ENCODE data around the gene MCTS1.

Gene MCTS1

DNA sequence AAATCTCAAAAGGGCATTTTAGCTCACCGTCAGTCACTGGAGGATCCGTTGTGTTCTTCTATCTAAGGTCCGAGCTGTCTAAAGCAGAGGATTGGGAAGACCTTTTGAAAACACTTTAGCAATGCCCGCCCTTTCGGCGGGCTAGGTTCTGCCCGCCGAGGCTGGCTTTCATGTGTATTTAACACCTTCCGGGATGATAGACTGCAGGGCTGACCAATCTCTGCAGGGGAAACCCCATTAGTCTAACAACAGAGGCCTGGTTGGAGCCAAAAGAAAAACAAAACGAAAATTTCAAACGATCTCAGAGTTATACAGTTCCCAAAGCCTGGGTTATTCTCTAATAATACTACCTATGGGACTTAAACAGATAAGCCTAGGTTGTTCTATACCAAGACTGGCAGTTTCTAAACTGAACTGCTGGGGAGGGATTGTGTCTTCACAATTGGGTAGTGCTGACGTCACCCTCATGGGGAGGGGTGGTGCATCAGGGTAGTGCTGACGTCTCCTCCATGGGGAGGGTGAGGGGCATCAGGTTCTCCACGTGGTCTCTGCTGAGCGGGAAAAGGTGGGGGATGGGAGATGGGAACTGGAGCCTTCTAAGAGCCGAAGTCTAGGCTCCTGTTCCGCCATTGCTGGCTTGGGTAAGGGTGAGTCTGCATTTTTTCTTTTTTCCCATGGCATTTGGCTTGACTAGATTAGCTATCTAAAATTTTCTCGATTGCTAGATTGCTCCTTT lies 28.4 kb upstream of the MCTS1 start:
- no peak overlapping the region for H3K4me3 ChIP-seq (ENCODE audit: low read depth, low read length)
- TF ChIP-seq, protein P1, sequence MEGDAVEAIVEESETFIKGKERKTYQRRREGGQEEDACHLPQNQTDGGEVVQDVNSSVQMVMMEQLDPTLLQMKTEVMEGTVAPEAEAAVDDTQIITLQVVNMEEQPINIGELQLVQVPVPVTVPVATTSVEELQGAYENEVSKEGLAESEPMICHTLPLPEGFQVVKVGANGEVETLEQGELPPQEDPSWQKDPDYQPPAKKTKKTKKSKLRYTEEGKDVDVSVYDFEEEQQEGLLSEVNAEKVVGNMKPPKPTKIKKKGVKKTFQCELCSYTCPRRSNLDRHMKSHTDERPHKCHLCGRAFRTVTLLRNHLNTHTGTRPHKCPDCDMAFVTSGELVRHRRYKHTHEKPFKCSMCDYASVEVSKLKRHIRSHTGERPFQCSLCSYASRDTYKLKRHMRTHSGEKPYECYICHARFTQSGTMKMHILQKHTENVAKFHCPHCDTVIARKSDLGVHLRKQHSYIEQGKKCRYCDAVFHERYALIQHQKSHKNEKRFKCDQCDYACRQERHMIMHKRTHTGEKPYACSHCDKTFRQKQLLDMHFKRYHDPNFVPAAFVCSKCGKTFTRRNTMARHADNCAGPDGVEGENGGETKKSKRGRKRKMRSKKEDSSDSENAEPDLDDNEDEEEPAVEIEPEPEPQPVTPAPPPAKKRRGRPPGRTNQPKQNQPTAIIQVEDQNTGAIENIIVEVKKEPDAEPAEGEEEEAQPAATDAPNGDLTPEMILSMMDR (IDR thresholded peaks at IDR 0.05; ENCODE audit: low read depth, low read length) = no peak

DNA sequence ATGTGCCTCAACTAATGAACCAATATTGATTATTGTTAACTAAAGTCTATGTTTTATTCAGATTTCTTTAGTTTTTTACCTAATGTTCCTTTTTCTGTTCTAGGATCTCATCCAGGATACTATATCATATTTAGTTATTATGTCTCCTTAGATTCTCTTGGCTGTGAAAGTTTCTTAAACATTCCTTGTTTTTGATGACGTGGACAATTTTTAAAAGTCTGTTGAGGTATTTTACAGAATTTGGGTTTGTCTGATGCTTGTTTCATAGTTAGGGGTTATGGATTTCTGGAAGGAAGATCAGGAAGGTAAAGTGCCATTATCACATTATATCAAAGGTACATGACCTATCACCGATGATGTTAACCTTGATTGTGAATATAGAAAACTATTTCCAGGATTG lies 18.2 kb upstream of the MCTS1 start:
- H3K4me3 ChIP-seq (ENCODE audit: low read depth, low read length) = no peak overlapping the region
- TF ChIP-seq, protein P1 (IDR thresholded peaks at IDR 0.05; ENCODE audit: low read depth, low read length) = no peak

DNA sequence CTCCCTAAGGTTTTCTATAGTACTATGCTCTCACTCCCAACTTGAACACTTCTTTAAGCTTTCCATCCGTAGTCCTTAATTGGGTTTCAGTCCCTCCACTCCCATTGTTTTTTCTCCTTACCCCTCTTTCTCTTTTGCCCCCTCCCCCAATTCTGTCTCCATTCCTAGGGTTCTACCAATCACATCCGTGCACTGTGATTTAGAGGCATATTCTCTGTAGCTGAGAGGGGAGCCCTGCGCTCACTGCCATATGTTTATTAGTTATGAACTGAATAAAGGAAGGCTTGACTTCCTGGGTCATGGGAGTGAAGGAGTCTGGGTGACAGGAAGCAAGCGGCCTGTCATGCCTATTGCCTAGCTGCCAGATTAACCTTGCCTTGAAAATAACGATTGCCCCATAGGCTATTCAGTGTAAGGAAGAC lies 471 bp downstream of the MCTS1 start:
- H3K4me3 ChIP-seq (ENCODE audit: low read depth, low read length) = peak overlapping the region; percentile 70
- TF ChIP-seq, protein P1 (IDR thresholded peaks at IDR 0.05; ENCODE audit: low read depth, low read length) = no peak

DNA sequence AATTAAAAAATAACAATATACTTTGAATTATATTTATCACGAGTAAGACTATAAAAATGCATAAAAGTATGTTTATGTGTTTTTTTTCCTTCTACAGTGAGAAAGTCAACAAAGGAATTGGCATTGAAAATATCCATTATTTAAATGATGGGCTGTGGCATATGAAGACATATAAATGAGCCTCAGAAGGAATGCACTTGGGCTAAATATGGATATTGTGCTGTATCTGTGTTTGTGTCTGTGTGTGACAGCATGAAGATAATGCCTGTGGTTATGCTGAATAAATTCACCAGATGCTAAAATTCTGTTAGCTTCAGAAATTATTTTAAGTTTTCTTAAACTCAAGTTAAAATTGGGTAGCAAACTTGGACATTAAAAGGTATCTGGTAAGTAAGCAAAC lies 8.2 kb downstream of the MCTS1 start:
- TF ChIP-seq, protein P1 (IDR thresholded peaks at IDR 0.05; ENCODE audit: low read depth, low read length) = no peak
- H3K4me3 ChIP-seq (ENCODE audit: low read depth, low read length) = no peak overlapping the region

DNA sequence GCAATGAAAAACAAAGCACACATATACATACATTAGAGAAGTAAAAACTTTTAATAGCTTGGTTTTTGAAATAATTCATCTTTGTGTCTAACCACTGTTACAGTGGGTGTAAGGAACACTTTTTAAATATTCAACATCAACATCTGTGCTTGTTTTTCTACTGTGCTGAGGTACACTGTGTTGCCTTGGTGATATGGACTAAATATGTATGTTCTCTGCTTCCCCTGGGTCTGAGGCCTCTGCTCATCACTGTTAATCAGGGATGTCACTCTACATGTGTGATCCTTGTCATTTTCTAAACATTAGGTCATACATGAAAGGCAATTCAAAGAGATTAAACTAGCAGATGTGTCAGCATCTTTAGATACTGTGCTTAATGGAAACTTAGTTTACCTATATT lies 10.9 kb downstream of the MCTS1 start:
- TF ChIP-seq, protein P1 (IDR thresholded peaks at IDR 0.05; ENCODE audit: low read depth, low read length) = no peak
- H3K4me3 ChIP-seq (ENCODE audit: low read depth, low read length) = no peak overlapping the region

DNA sequence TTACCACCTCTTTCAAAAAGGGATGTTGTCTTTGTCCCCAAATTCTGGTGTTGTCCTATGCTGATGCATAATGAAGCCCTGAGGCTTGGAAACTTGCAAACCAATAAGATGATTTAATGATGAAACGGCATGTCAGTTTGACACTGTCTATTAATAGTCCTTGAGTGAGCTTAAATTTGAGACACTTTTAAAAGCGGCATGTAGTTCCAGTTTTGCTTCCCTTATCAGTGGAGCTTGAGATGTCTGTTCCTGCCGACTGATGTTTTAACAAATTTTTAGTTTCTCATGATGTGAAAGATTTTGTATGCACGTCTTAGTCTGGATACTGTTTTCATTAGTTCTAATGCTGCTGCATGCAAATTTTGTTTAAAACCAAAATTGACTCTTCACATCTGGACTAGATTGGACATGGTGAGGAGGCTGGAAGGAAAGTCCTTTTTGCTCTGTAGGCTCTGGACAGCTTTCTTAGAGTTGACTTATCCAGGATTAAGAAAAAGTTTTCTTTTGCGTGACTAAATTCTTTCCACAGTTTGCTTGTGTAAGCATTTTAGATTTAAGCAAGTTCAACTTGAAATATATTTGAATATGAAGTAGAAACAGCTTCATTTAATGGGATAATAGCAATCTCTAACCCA lies 14.2 kb downstream of the MCTS1 start:
- H3K4me3 ChIP-seq (ENCODE audit: low read depth, low read length) = no peak overlapping the region
- TF ChIP-seq, protein P1 (IDR thresholded peaks at IDR 0.05; ENCODE audit: low read depth, low read length) = no peak

DNA sequence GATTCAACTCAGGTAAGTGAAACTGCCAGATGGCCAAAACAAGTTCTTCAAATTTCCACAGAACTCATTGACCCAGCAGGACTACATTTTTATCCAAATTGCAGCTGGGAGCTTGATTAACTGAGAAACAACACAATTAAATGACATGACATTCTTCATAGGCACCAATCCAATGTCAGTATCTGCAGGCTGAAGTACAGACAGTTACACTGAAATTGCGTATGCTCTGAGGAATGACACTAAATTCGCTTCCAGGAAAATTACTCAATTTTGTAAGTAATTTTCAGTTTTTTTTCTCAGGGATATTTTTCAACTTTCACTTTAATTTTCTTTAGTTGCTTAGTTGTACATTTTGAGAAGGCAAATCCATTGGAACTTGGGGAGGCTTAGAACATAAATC lies 21.5 kb downstream of the MCTS1 start:
- TF ChIP-seq, protein P1 (IDR thresholded peaks at IDR 0.05; ENCODE audit: low read depth, low read length) = no peak
- no peak overlapping the region for H3K4me3 ChIP-seq (ENCODE audit: low read depth, low read length)
